PC-9 (cell line): ENCODE measurements around the gene PPP2R2C.

ENCODE experiments used
- EZH2 ChIP-seq: fragments of 200-600 bp; sonication (generic); IDR thresholded peaks from 2 replicates; pipeline ENCODE4 v1.8.0; 2017; ENCODE audit warnings: antibody characterized with exemption, low read depth
- TF ChIP-seq, protein P1 (sequence below): fragments of 200-600 bp; sonication (generic); conservative IDR thresholded peaks from 2 replicates; pipeline ENCODE4 v1.6.1; 2017; ENCODE audit warnings: mixed run types, antibody characterized with exemption, mild to moderate bottlenecking, moderate library complexity

DNA sequence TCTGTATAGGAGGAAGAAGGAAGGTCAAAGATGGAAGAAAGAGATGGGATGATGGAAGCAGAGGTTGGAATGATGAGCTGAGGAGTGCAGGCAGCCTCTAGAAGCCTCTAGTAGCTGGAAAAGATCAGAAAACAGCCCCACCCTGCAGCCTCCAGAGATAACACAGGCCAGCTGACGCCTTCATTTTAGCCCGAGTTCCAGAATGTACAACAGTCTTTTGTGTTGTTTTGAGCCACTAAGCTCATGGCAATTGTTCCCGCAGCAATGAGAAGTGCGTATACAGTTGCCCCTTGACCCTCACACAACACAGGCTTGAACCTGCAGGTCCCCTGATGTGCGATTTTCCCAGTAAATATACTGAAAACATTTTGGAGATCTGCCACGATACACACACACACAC is 130.7 kb downstream of the PPP2R2C start:
- no peak for TF ChIP-seq EZH2
- TF ChIP-seq, protein P1, sequence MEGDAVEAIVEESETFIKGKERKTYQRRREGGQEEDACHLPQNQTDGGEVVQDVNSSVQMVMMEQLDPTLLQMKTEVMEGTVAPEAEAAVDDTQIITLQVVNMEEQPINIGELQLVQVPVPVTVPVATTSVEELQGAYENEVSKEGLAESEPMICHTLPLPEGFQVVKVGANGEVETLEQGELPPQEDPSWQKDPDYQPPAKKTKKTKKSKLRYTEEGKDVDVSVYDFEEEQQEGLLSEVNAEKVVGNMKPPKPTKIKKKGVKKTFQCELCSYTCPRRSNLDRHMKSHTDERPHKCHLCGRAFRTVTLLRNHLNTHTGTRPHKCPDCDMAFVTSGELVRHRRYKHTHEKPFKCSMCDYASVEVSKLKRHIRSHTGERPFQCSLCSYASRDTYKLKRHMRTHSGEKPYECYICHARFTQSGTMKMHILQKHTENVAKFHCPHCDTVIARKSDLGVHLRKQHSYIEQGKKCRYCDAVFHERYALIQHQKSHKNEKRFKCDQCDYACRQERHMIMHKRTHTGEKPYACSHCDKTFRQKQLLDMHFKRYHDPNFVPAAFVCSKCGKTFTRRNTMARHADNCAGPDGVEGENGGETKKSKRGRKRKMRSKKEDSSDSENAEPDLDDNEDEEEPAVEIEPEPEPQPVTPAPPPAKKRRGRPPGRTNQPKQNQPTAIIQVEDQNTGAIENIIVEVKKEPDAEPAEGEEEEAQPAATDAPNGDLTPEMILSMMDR: no peak
